Measurements from ENCODE around the gene KCNN4. TPM values are rescaled to one million over a fixed set of nuclear protein-coding genes. Genes with fewer than 3 reads are reported as not detected.
"Not testable (repeated sequence)": the region's sequence is repeated elsewhere in the genome, so short reads cannot be mapped to it uniquely, and the experiment has no call there.

The KCNN4 gene
- total and polyA plus RNA-seq, 2 donors (not counting 3 experiments of a cell fraction or from before 2014, with no cell fraction given) = 0.29 TPM; not detected in 1

DNA sequence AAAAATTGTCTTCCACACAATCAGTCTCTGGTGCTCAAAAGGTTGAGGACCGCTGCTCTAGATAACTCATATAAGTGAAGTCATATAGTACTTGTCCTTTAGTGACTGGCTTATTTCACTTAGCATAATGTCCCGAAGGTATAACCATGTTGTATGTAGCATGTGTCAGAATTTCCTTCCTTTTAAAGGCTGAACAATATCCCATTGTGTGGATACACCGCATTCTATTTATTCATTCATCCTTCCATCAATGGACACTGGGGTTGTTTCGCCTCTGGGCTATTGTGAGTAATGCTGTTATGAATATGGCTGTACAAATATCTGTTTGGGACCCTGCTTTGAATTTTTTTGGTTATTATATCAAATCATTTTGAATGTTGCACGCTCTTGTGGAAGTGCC lies 26.1 kb upstream of the KCNN4 start:
- dilution Hi-C loops (cut with MboI; ENCODE audit: extremely low pct_ligation_motif_present, low sequenced_read_pairs) (no loop called here), intact Hi-C loops (cut with micrococcal nuclease) (loop anchor here (5.0 kb wide), 1 partner anchor 360 kb away; no protein-coding TSS in a partner anchor)
- H4K20me1 ChIP-seq (replicated peaks; ENCODE audit: control insufficient read depth, extremely low read depth, insufficient read depth, low read length) = no peaks in the 10 kb centered on the region
- no peaks in the 10 kb centered on the region for H3K9me3 ChIP-seq (replicated peaks; ENCODE audit: control insufficient read depth, insufficient read depth, low read length)
- H3K4me1 ChIP-seq (ENCODE audit: control insufficient read depth, extremely low read depth, insufficient read depth, low read length) = no peaks in the 10 kb centered on the region
- no peak overlapping the region for H3K27ac ChIP-seq (ENCODE audit: insufficient read depth, low read depth, low read length)
- TF ChIP-seq EZH2 (IDR thresholded peaks at IDR 0.05; ENCODE audit: borderline replicate concordance, low read depth, low read length, severe bottlenecking) = no peak
- TF ChIP-seq, protein P1, sequence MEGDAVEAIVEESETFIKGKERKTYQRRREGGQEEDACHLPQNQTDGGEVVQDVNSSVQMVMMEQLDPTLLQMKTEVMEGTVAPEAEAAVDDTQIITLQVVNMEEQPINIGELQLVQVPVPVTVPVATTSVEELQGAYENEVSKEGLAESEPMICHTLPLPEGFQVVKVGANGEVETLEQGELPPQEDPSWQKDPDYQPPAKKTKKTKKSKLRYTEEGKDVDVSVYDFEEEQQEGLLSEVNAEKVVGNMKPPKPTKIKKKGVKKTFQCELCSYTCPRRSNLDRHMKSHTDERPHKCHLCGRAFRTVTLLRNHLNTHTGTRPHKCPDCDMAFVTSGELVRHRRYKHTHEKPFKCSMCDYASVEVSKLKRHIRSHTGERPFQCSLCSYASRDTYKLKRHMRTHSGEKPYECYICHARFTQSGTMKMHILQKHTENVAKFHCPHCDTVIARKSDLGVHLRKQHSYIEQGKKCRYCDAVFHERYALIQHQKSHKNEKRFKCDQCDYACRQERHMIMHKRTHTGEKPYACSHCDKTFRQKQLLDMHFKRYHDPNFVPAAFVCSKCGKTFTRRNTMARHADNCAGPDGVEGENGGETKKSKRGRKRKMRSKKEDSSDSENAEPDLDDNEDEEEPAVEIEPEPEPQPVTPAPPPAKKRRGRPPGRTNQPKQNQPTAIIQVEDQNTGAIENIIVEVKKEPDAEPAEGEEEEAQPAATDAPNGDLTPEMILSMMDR (IDR thresholded peaks at IDR 0.05; ENCODE audit: extremely low read depth in 1 of 2, insufficient read depth in 1 of 2, low read depth in 1 of 2, low read length in 2 of 2) = no peak
- TF ChIP-seq, protein P2, sequence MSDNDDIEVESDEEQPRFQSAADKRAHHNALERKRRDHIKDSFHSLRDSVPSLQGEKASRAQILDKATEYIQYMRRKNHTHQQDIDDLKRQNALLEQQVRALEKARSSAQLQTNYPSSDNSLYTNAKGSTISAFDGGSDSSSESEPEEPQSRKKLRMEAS (IDR thresholded peaks at IDR 0.05; ENCODE audit: insufficient read depth, insufficient read length) = no peak
- TF ChIP-seq POLR2A (IDR thresholded peaks at IDR 0.05; ENCODE audit: low read depth, low read length) = no peak
- TF ChIP-seq FOS (IDR thresholded peaks at IDR 0.05; ENCODE audit: borderline replicate concordance, insufficient read depth, low read length) = no peak
- TF ChIP-seq GATA2 (IDR thresholded peaks at IDR 0.05; ENCODE audit: insufficient read depth, insufficient read length, low read depth, low read length) = no peak
- POLR2A ChIA-PET = no interaction called here
- no peaks in the 10 kb centered on the region for H3K79me2 ChIP-seq (ENCODE audit: control insufficient read depth, insufficient read depth, low read length)
- no peak for DNase-seq (ENCODE audit: low read depth, low spot score)
- H3K27me3 ChIP-seq (ENCODE audit: control insufficient read depth in 2 of 2, insufficient read depth in 2 of 2, low read length in 2 of 2) = no peaks in the 10 kb centered on the region
- H3K4me2 ChIP-seq (ENCODE audit: insufficient read depth, low read length) = no peak overlapping the region
- peak; percentile 57 for FAIRE-seq
- H3K36me3 ChIP-seq (ENCODE audit: control insufficient read depth in 2 of 2, extremely low read depth in 1 of 2, insufficient read depth in 2 of 2, low read length in 2 of 2) = no peaks in the 10 kb centered on the region
- no peak overlapping the region for H3K4me3 ChIP-seq (replicated peaks in 1 of 3; ENCODE audit: insufficient read depth in 1 of 3, low read depth in 1 of 3, low read length in 3 of 3)
- H3K9ac ChIP-seq (replicated peaks; ENCODE audit: extremely low read depth, insufficient read depth, low read length) = no peak overlapping the region
- no TSS peak for BruUV-seq (replicated peaks)
- no peaks in the 10 kb centered on the region for H3K9me1 ChIP-seq (replicated peaks; ENCODE audit: control insufficient read depth, extremely low read depth, insufficient read depth, low read length)
- CTCF ChIA-PET = interaction anchor here (1.2 to 5.0 kb wide), 4 partner anchors 32 to 62 kb away, joined by 3 to 136 read pairs (median 4); no protein-coding TSS in a partner anchor
- no peak overlapping the region for H2AFZ ChIP-seq (ENCODE audit: low read depth, low read length)

DNA sequence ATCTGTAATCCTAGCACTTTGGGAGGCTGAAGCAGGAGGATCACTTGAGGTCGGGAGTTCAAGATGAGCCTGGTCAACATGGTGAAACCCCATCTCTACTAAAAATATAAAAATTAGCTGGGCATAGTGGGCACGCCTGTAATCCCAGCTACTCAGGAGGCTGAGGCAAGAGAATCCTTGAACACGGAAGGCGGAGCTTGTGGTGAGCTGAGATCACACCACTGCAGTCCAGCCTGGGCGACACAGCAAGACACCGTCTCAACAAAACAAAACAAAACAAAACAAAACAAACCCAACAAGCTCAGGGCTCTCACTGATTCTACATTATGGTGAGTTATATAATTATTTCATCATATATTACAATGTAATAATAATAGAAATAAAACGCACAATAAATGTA lies 25.6 kb upstream of the KCNN4 start:
- BruUV-seq (replicated peaks); H3K36me3 ChIP-seq (ENCODE audit: control insufficient read depth in 2 of 2, extremely low read depth in 1 of 2, insufficient read depth in 2 of 2, low read length in 2 of 2); H3K79me2 ChIP-seq (ENCODE audit: control insufficient read depth, insufficient read depth, low read length); H2AFZ ChIP-seq (ENCODE audit: low read depth, low read length); FAIRE-seq; POLR2A ChIA-PET; H3K27ac ChIP-seq (ENCODE audit: insufficient read depth, low read depth, low read length); H3K4me1 ChIP-seq (ENCODE audit: control insufficient read depth, extremely low read depth, insufficient read depth, low read length); DNase-seq (ENCODE audit: low read depth, low spot score); H3K4me3 ChIP-seq (replicated peaks in 1 of 3; ENCODE audit: insufficient read depth in 1 of 3, low read depth in 1 of 3, low read length in 3 of 3); dilution Hi-C loops (cut with MboI; ENCODE audit: extremely low pct_ligation_motif_present, low sequenced_read_pairs); H3K27me3 ChIP-seq (ENCODE audit: control insufficient read depth in 2 of 2, insufficient read depth in 2 of 2, low read length in 2 of 2); H3K9me3 ChIP-seq (replicated peaks; ENCODE audit: control insufficient read depth, insufficient read depth, low read length); H3K4me2 ChIP-seq (ENCODE audit: insufficient read depth, low read length); H3K9ac ChIP-seq (replicated peaks; ENCODE audit: extremely low read depth, insufficient read depth, low read length); H3K9me1 ChIP-seq (replicated peaks; ENCODE audit: control insufficient read depth, extremely low read depth, insufficient read depth, low read length); H4K20me1 ChIP-seq (replicated peaks; ENCODE audit: control insufficient read depth, extremely low read depth, insufficient read depth, low read length): not testable (repeated sequence)
- CTCF ChIA-PET = interaction anchor here (1.0 to 1.5 kb wide), 4 partner anchors 13 to 61 kb away, joined by 3 to 6 read pairs (median 3); no protein-coding TSS in a partner anchor
- intact Hi-C loops (cut with micrococcal nuclease) = loop anchor here (5.0 kb wide), 1 partner anchor 359 kb away; no protein-coding TSS in a partner anchor
